Measurements from ENCODE around the gene ATP5F1B. TPM values are rescaled to one million over a fixed set of nuclear protein-coding genes. Genes with fewer than 3 reads are reported as not detected.

ATP5F1B gene
- total and polyA plus RNA-seq, 9 of the 15 experiments (the other 6 are each of a cell fraction or from before 2014, with no cell fraction given): 908 to 3,125 (median 1,482) TPM

GRCh38 chr12:56631790-56632700 is 13.7 kb downstream of the ATP5F1B start (continued):
- TF ChIP-seq ZNF318 (IDR thresholded peaks at IDR 0.05; ENCODE audit: borderline replicate concordance in 1 of 2, low read depth in 1 of 2) (no peak), RFX7 (CRISPR knock-in tag; IDR thresholded peaks at IDR 0.05) (no peak)
